Erythroblast (primary cell): ENCODE measurements around the gene MIEF1.

Experiments used
- GATA1 ChIP-seq: IDR thresholded peaks from 2 replicates; pipeline ENCODE4 v1.6.1; 2011; ENCODE audit warnings: low read depth, mild to moderate bottlenecking, control low read depth, low read length, moderate library complexity
- POLR2A ChIP-seq: IDR thresholded peaks from 2 replicates; pipeline ENCODE4 v1.6.1; 2011; ENCODE audit warnings: mild to moderate bottlenecking, low read length

GRCh38 chr22:39489094-39490068 is 12.7 kb upstream of the MIEF1 start:
- TF ChIP-seq POLR2A (no peak), GATA1 (no peak)
